NB4 (cell line): Measurements from ENCODE around the gene UXS1.
A peak's percentile ranks its signal among the peaks of the same experiment; 100 is the strongest.
"Not testable (repeated sequence)": the region's sequence is repeated elsewhere in the genome, so short reads cannot be mapped to it uniquely, and the experiment has no call there.

Source experiments
- DNase-seq: peaks from one replicate; pipeline ENCODE4 v3.0.0; 2010; ENCODE audit warnings: low read depth
- H3K4me3 ChIP-seq: one replicate; pipeline ENCODE4 v1.5.1; 2011; ENCODE audit warnings: mild to moderate bottlenecking, low read depth, low read length, moderate library complexity
- MYC ChIP-seq: IDR thresholded peaks from 2 replicates; pipeline ENCODE4 v1.6.1; 2011; ENCODE audit warnings: low read depth, low read length
- POLR2A ChIP-seq: IDR thresholded peaks from 2 replicates; pipeline ENCODE4 v1.6.1; 2011; ENCODE audit warnings: mild to moderate bottlenecking; ENCODE audit not compliant: insufficient read length; ENCODE audit errors: extremely low read depth
- TF ChIP-seq, protein P1 (sequence below): IDR thresholded peaks from one replicate; pipeline ENCODE4 v1.5.1; 2012; ENCODE audit warnings: low read depth, low read length
- TF ChIP-seq, protein P2 (sequence below): IDR thresholded peaks from 2 replicates; pipeline ENCODE4 v1.6.1; 2011; ENCODE audit warnings: low read depth, low read length

The UXS1 gene

DNA sequence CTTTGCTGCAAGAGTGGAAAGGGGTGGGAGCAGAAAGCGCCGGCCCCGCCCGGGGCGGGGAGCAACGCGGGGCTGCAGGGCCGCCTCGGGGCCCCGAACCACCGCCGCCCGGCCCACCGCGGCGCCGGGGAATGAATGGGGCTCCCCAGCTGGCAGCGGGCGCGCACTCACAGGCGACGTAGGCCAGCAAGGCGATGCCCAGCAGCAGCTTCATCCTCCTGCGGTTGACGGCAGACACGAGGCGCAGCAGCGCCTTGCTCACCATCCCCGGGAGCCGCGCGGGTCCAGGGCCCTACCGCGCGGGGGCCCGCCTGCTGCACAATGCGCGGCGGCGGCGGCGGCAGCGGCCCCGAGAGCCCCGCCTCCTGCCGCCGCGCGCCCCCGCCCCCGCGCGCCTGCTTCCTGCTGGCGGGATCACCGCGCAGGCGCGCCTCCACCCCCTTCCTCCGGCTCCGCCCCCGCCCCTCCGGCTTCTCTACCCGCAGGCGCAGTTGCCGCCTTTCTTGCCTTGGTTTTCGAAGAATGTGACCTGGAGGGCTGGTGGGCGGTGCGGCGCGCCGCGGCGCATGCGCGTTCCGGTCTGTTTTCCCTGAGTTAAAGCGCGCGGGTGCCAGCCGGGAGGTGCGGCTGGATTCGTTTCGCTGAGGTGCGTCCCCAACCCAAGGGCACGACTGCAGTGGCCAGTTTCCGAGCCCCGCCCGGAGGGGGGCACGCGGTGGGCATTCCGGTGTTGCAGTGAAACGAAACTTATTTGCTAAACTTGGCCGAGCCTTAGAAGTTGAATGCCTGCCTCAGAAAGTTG is at the start of gene UXS1:
Gene UXS1, minus strand, starts transcription at position 325 of the 802 bp plus-strand sequence. Its CDS starts 60 bp downstream, at position 265.
- peak within 1 kb of the TSS; percentile 88 for H3K4me3 ChIP-seq
- DNase-seq: peak; percentile 98
- TF ChIP-seq, protein P1, sequence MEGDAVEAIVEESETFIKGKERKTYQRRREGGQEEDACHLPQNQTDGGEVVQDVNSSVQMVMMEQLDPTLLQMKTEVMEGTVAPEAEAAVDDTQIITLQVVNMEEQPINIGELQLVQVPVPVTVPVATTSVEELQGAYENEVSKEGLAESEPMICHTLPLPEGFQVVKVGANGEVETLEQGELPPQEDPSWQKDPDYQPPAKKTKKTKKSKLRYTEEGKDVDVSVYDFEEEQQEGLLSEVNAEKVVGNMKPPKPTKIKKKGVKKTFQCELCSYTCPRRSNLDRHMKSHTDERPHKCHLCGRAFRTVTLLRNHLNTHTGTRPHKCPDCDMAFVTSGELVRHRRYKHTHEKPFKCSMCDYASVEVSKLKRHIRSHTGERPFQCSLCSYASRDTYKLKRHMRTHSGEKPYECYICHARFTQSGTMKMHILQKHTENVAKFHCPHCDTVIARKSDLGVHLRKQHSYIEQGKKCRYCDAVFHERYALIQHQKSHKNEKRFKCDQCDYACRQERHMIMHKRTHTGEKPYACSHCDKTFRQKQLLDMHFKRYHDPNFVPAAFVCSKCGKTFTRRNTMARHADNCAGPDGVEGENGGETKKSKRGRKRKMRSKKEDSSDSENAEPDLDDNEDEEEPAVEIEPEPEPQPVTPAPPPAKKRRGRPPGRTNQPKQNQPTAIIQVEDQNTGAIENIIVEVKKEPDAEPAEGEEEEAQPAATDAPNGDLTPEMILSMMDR: no peak
- TF ChIP-seq, protein P2, sequence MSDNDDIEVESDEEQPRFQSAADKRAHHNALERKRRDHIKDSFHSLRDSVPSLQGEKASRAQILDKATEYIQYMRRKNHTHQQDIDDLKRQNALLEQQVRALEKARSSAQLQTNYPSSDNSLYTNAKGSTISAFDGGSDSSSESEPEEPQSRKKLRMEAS: peak; percentile 51
- TF ChIP-seq POLR2A (peak; percentile 66), MYC (peak; percentile 65; the same call in 1 of the 2 replicates)

DNA sequence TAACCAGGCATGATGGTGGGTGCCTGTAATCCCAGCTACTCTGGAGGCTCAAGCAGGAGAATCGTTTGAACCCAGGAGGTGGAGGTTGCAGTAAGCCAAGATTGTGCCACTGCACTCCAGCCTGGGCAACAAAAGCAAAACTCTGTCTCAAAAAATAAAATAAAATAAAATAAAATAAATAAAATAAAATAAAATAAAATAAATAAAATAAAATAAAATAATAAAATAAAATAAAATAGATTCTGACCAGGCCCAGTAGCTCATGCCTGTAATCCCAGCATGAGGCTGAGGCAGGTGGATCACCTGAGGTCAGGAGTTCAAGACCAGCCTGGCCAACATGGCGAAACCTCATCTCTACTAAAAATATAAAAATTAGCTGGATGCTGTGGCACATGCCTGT is 45.4 kb upstream of the UXS1 start:
- not testable (repeated sequence) for DNase-seq, H3K4me3 ChIP-seq

DNA sequence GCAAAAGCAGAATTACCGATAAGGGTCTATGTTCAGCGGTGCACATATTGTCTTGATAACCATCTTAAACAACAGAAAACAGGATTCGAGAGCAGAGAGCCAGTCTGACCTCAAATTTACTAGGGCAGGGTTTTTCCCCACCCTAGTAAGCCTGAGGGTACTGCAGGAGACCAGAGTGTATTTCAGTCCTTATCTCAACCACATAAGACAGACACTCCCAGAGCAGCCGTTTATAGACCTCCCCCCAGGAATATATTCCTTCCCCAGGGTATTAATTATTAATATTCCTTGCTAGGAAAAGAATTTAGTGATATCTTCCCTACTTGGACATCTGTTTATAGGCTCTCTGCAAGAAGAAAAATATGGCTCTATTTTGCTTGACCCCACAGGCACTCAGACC is 41.3 kb upstream of the UXS1 start:
- not testable (repeated sequence) for H3K4me3 ChIP-seq

DNA sequence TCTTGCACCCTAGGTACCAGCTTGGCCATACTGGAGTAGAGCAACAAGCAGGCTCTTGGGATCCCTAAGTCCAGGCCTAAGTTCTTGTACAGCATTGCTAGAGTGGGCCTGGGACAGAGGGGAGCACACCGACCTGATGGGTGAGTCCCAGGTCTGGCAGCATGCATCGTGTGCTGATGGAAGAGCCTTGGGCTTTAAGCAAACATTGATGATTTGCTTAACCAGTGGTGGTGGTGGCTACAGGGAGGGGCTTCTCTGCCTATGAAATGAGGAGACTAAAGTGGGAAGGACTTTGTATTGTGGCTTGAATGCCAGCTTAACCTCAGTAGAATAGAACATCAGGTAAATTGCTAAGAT is 39.2 kb upstream of the UXS1 start:
- DNase-seq: no peak
- TF ChIP-seq, protein P1: no peak
- TF ChIP-seq POLR2A: no peak
- no peak for TF ChIP-seq MYC
- TF ChIP-seq, protein P2: no peak
- no peak overlapping the region for H3K4me3 ChIP-seq

More for the DNA sequence above, 41.3 kb upstream of the UXS1 start:
- DNase-seq: not testable (repeated sequence)

DNA sequence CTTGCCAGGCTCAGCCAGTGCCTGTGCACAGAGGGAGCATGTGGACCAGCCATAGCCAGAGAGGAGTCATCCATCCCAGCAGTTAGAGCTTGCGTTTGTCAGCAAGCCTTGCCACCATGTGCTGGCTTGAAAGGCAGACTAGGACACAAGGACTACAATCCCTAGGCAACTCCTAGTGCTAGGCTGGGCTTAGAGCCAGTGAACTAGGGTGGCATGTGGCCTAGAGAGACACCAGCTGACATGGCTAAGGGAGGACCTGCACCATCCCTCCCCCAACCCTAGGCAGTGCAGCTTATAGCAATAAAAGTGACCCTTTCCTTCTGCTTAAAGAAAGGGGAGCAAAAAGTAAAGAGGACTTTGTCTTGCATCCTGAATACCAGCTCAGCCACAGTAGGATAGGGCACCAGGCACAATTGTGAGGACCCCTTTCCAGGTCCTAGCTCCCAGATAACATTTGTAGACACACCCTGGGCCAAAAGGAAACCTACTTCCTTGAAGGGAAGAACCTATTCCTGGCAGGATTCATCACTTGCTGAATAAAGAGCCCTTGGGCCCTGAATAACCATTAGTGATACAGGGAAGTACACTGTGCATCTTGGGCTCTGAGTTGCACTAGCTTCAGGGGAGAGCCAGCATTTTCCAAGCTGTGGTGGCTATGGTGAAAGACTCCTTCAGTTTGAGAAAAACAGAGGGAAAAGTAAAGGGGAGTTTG is 38.7 kb upstream of the UXS1 start:
- no peak for DNase-seq
- TF ChIP-seq POLR2A (no peak), MYC (no peak)
- TF ChIP-seq, protein P2: no peak
- TF ChIP-seq, protein P1: no peak
- no peak overlapping the region for H3K4me3 ChIP-seq

DNA sequence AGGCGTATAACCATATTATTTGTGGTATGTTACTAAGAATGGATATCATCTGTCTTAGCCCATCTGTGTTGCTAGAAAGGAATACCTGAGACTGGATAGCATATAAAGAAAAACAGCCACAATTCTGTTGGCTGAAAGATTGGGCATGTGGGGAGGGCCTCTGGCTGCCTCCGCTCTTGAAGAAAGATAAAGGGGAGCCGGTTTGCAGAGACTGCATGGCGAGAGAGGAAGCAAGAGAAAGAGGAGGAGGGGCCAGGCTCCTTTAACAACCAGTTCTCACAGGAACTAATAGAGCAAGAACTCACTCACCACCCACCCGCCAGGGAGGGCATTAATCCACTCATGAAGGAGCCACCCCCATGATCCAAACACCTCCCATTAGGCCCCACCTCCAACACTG is 29.2 kb upstream of the UXS1 start:
- DNase-seq: no peak
- no peak overlapping the region for H3K4me3 ChIP-seq
- TF ChIP-seq POLR2A (no peak), MYC (no peak)
- TF ChIP-seq, protein P2: no peak
- TF ChIP-seq, protein P1: no peak

DNA sequence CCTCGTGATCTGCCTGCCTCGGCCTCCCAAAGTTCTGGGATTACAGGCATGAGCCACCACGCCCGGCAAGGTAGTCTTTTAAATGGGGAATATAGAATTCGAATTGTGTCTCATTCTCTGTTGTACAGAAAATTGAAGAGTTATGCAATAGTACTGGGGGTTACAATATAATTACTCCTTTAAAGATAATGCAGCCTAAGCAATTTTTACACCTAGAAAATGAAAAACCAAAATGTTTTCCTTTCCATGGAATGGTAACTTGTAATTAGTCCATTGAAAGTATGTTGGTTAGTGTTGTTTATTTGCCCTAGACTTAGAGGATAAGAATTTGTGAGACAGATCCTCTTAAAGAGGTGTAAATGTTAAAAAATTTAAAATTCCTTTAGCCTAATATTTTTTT is 28.0 kb upstream of the UXS1 start:
- H3K4me3 ChIP-seq, DNase-seq: not testable (repeated sequence)
